OCI-M1 (cell line): ENCODE data around the gene ZNF207.
"Not testable (repeated sequence)": the region's sequence is repeated elsewhere in the genome, so short reads cannot be mapped to it uniquely, and the experiment has no call there.

Source experiments
- DNase-seq: peaks from one replicate; lab custom pipeline; 2025; lab: John Stamatoyannopoulos, UW

ZNF207 gene

DNA sequence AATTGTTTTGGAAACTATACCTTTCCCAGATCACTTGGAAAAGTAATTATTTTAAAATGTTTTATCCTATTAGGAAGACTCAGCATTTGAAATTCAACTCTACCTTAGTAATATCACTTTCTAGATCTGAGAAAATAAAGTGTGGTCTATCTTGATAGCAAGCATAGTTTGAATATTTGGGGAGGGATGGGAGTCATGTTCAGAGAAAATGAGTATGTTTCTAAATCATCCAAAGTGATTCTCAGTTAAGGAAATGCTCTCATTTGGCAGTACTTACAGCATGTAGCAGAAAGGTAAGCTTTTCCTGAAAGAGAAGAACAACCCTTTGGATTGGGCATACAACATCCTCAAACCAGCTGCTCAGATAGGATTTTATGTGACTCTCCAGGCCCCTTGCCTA lies 14.9 kb upstream of the ZNF207 start:
- DNase-seq, result no peak

DNA sequence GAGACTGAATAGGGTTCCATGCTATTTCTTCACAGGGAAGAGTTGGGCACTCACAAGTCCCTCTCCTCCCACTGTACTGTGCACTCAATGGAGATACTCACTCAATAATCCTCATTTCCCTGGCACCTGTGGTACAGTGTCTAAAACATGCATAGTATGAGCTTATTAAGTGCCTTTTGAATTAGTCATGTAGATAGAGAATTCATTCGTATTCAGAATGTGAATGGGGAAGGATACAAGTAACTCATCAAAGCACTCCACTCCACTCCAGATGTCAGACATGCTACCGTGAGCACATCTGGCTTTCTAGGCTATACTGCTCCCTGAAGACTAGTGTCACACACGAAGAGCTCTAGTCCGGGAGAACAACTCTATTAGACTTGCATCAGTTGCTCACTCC lies 14.3 kb upstream of the ZNF207 start:
- no peak for DNase-seq

DNA sequence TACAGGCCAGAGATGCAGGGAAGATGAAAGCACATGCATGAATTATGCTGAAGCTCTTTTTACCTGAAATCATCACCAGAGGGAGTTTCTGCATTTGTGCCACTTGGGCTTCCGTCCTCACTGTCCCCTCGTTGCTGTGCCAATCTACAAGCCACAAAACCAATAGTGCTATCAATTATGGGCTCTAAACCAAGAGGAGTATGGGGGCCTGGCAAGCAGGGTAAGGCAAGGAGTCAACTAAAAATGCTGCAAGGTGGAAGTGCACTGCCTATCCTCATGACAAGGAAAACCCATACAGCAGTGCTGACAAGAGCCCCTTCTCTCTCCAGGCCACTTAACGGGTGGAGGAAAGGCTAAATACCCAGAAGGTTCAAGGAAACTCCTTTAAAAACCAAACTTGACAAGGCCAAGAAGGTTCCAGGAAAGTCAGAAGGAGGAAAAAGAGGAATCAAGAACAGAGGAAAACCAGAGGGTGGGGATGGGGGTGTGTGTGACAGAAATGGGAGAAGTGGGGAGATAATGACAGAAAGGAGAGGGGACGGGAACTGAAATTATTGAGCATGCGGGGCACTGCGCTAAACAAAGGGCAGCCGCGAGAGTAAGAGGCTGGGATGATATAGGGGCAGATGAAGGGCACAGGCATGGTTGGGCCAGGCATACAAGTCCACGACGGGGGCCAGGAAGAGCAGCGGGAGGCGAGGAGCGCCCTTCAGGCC lies 8.7 kb upstream of the ZNF207 start:
- DNase-seq, result peak; percentile 69

DNA sequence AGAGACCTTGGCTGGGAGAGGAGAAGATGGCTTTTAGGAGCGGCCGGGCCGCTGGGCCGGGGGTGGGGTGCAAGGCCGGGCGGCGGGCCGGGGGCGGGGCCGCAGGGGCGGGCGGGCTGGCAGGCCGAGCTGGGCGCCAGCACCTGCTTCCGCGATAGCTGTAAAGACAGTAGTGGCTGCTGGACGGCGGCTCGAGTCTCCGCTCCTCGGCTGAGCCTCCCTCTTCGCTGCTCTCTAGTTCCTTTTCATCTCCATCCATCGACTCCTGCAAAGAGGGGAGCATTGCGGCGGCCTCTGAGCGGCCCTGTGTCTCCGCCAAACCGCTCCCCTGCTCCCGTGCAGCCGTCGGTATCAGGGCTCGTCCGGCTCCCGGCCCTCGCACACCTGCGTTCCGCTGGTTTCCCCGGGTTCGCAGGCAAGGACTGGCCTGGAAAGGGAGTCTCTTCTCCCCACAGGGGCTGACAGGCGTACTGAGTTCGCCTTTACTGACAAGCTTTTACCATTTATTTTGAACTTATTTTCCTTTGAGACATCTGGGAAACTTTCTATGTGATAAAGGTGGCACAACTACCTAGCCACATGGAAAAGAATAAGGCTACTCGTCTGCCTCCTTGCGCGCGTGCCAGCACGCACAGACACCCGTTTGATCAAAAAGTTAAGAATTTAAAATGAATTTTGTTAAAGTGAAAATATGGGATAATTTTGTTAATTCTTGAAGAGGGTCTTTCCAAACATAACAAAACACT lies 7.9 kb upstream of the ZNF207 start, which contains the start of gene C17orf75:
TSS of gene C17orf75 (minus strand) at position 317 of the 746 bp plus-strand sequence. CDS start at position 283, 34 bp downstream.
- DNase-seq, result peak; percentile 88

GRCh38 chr17:32342603-32343325 lies 7.2 kb upstream of the ZNF207 start:
- peak; percentile 9 for DNase-seq

DNA sequence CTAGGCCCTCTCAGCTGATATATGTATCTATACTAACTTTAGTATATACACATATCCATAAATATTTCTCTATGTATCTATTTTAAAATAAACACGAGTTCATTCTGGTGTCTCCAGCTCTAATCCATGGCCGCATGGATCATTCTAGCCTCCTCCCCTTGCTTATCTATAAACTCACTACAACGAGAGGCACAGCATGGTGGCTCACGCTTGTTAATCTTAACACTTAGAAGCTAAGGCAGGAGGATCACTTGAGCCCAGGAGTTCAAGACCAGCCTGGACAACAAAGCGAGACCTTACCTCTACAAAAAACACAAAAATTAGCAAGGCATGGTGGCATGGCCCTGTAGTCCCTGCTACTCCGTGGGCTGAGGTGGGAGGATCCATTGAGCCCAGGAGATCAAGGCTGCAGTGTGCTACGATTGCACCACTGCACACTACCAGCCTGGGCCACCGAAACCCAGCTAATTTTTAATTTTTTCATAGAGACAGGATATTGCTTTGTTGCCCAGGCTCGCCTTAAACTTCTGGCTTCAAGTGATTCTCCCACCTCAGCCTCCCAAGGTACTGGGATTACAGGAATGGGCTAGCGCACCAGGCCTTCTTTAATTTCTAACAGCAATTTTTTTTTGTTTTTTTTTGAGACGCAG lies 3.9 kb upstream of the ZNF207 start:
- DNase-seq, result no peak

DNA sequence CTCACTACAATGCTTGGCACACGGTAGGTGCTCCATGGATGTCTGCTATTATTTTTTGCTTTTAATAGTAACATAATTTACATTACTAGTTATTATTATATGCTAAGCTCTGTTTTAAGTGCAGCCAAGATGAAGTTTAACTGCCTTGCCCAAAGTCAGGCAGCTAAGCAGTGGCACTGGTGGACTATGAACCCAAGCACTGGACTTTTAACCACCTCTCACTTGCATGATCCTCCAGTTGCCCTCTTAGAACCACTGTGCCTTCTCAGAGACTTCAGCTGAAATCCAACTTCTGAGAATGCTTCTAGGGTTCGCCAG lies 1.5 kb upstream of the ZNF207 start:
- peak; percentile 85 for DNase-seq

GRCh38 chr17:32349503-32349853 lies 479 bp upstream of the ZNF207 start:
- DNase-seq, result peak; percentile 80

GRCh38 chr17:32350666-32351418 lies 885 bp downstream of the ZNF207 start:
- peak; percentile 87 for DNase-seq

- not testable (repeated sequence) for DNase-seq
These were observed 2.8 kb downstream of the ZNF207 start for GRCh38 chr17:32352734-32353133.

DNA sequence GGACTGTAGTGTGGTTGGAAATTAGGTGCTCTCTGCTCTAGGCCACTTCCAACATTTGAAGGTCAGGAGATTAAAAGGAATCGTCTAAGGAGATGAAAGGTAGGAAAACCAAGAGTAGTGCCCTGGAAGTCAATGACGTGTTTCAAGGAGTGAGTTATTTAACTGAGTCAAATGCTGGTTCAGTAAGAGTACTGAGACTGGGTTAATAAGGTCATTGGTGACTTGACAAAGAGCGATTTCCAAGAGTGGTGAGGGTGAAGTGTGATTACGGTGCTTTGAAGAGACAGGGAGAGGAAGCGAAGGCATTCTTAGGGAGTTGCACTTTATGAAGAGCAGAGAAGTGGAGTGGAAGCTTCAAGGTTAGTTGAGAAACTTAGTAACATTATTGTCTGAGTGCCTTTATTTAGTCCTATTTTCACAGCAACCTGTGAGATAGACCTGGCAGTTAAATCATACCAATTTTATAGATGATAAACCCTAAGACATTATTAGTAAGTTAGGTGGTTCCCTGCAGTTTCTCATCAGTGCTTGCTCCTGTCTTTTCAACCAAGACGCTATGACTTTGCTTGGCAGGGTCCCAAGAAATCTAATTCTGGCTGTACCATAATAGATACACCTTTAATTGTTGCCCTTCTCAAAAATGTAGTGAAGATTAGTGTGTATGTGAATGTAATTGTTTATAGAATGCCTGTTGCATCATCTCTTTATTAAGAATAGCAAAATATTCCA lies 5.9 kb downstream of the ZNF207 start:
- DNase-seq, result no peak

GRCh38 chr17:32356378-32356743 lies 6.4 kb downstream of the ZNF207 start:
- DNase-seq, result no peak

DNA sequence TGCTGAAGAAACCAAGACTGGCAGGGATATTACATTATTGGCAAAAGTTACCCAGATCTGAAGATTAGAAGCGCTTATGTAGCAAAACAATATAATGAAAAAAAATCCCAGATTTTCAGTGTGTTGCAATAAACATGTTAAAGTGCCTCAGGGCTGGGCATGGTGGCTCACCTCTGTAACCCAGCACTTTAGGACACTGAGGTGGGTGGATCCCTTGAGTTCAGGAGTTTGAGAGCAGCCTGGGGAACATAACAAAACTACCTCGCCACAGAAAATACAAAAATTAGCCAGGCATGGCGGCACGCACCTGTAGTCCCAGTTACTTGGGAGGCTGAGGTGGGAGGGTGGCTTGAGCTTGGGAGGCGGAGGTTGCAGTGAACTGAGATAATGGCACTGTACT lies 6.8 kb downstream of the ZNF207 start:
- DNase-seq, result no peak

DNA sequence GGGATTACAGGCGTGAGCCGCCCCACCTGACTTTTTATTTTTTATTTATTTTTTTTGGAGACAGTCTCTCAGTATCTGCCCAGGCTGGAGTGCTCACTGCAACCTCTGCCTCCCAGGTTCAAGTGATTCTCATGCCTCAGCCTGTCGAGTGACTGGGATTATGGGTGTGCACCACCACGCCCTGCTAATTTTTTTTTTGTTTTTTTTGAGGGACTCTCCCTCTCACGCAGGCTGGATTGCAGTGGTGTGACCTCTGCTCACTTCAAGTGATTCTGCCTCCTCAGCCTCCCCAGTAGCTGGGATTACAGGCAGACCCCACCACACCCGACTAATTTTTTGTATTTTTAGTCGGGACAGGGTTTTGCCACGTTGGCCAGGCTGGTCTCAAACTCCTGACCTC lies 7.7 kb downstream of the ZNF207 start:
- DNase-seq, result no peak

DNA sequence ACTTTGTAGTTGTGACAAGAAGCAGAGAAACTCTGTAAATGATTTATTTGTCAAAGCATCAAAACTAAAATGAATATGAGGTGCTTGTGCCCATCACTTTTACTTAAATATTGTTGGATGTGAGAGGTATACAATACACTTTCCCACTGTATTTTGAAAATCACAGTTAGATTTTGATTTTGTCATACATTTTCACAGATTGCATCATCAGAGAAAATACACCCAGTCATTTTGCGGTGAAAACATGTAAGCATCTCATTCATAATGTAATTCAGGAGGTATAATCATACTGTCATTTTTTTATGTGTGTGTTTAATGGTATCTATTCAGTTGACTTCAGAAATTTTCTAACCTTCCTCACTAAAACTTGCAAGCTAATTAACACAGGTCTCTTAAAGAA lies 11.3 kb downstream of the ZNF207 start:
- DNase-seq, result no peak

GRCh38 chr17:32370426-32370825 lies 20.5 kb downstream of the ZNF207 start:
- no peak for DNase-seq

DNA sequence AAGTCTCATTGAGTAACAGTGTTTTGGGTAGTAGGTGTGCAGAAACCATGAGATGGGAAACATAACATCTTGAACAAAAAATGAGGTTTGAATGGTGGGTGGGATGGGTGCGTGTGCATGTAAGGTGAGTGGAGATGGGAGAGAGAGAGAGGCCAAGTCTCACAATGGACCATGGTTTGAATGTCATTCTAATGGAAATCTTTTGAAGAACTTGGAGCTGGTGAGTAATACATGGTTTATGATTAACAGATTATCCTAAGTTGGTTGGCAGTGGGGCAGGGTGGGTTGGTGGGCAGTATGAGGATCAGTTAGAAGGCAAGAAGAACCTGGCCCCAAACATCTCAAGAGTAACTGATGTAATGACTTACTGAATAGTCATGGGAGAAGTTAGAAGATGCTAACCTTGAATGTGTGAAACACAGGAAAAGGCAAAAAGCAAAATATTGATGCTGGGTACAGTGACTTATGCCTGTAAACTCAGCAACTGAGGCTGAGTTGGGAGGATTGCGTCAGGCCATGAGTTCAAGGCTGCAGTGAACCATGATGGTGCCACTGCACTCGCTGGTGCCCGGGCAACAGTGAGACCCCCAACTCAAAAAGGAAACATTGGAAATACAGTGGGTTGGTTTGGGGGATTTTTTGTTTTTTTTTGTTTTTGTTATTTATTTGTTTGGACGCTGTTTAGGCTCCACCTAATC lies 32.7 kb downstream of the ZNF207 start:
- no peak for DNase-seq

GRCh38 chr17:32383926-32384434 lies 34.0 kb downstream of the ZNF207 start:
- no peak for DNase-seq

DNA sequence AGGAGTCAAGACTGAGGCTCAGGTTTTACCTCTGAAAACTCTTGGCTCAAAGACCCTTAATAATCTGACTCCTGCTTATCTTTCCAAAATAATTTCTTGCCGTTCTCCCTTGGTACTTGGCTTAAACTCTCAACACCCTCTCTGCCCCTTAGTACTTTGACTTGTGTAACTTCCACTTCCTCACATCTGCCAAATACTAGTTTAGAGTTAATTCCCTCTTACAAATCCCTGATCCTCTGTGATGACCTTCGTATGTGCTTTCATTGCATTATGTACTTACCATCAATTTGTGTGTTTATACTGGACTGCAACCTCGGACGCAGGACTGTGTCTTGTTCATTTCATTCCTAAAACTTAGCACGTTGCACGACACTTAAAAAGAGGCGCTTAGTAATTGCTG lies 35.2 kb downstream of the ZNF207 start:
- no peak for DNase-seq

DNA sequence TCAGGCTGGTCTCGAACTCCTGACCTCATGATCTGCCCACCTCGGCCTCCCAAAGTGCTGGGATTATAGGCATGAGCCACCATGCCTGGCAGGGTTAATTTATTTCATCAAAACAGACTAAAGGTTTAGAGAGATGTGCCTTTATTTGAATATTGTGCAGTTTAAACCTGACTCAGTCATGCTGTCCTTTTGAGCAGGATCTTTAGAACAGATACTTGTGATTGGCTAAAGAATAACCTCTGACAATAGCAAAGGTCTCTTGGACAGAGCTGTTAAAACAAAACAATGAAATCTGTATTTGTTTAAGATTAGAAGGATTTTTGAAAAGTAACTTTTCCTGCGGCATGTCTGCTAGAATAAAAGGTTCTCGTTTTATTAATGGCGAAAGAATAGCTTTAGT lies 36.0 kb downstream of the ZNF207 start:
- DNase-seq, result no peak
